HCT116 (cell line): Measurements from ENCODE around the gene ATXN7L1. TPM values are rescaled to one million over a fixed set of nuclear protein-coding genes. Genes with fewer than 3 reads are reported as not detected.

Experiments
- ATAC-seq: fragments of 200-7000 bp; cut with Tn5 transposase; 2 replicates; pipeline ENCODE4 v1.9.1; 2020; ENCODE audit warnings: mild to moderate bottlenecking, moderate library complexity
- BruUV-seq: library from RNA; stranded (reverse); fragments of 400-500 nt; replicated peaks from 2 replicates; lab custom pipeline; 2021; lab: Mats Ljungman, UMichigan
- CTCF ChIA-PET: fragments of 300-600 bp; sonication (Branson Sonifier 250); formaldehyde crosslinking; loops from one replicate; lab custom pipeline; 2021; ENCODE audit warnings: antibody characterized with exemption; lab: Charles Lee
- POLR2A ChIA-PET: fragments of 300-600, 350-600 bp; sonication (Branson Sonifier 250); formaldehyde crosslinking; loops from one replicate; lab custom pipeline; 2021; ENCODE audit warnings: antibody characterized with exemption; lab: Charles Lee
- RAD21 ChIA-PET, 2 experiments: fragments of 300-600 bp; sonication (Branson Sonifier 250); formaldehyde crosslinking; loops; one replicate each; lab custom pipeline; 2023; ENCODE audit warnings: low total read pairs in 2 of 2; ENCODE audit not compliant: uncharacterized antibody in 2 of 2, unreplicated experiment in 2 of 2, low non-redundant PET in 1 of 2; lab: Charles Lee
- DNase-seq: peaks from one replicate; pipeline ENCODE4 v3.0.0-alpha.2; 2010; ENCODE audit warnings: low read depth, low spot score
- H2AFZ ChIP-seq: fragments of 200-600 bp; shearing (Covaris generic), sonication (generic); 2 replicates; pipeline ENCODE4 v1.6.1; 2017; ENCODE audit warnings: low read depth, mixed run types, mixed read lengths, antibody characterized with exemption, low read length; ENCODE audit not compliant: poor library complexity, severe bottlenecking
- H3K27ac ChIP-seq: 2 replicates; pipeline ENCODE4 v1.5.1; 2012; ENCODE audit warnings: low read depth, low read length
- H3K27me3 ChIP-seq: fragments of 200-600 bp; sonication (generic); 2 replicates; pipeline ENCODE4 v1.6.1; 2016; ENCODE audit warnings: mixed run types, low read length, mixed read lengths; ENCODE audit not compliant: insufficient read depth
- H3K36me3 ChIP-seq, 2 experiments: fragments of 200-500 bp in 1 of 2; fragments of 200-600 bp in 1 of 2; sonication (Bioruptor generic) in 1 of 2; sonication (generic) in 1 of 2; 2 replicates each; pipeline versions ENCODE4 v1.5.1 to v1.6.1; 2014 to 2016; ENCODE audit warnings: low read length in 2 of 2, inconsistent platforms in 1 of 2, mixed read lengths in 1 of 2, mixed run types in 1 of 2; ENCODE audit not compliant: insufficient read depth in 2 of 2, control insufficient read depth in 1 of 2
- H3K4me1 ChIP-seq, 2 experiments: fragments of 200-600 bp in 1 of 2; sonication (generic) in 1 of 2; 2 replicates each; pipeline versions ENCODE4 v1.5.1 to v1.6.1; 2012 to 2017; ENCODE audit warnings: low read length in 2 of 2, inconsistent platforms in 1 of 2, mild to moderate bottlenecking in 1 of 2, mixed read lengths in 1 of 2, mixed run types in 1 of 2, moderate library complexity in 1 of 2; ENCODE audit not compliant: insufficient read depth in 2 of 2, control insufficient read depth in 1 of 2
- H3K4me2 ChIP-seq: fragments of 200-600 bp; sonication (generic); 2 replicates; pipeline ENCODE4 v1.6.1; 2017; ENCODE audit warnings: mixed run types, low read length, mixed read lengths
- H3K4me3 ChIP-seq, 2 experiments: fragments of 200-600 bp in 1 of 2; sonication (generic) in 1 of 2; replicated peaks in 1 of 2; 2 replicates each; pipeline ENCODE4 v1.5.1; 2011 to 2016; ENCODE audit warnings: low read length in 2 of 2, control low read depth in 1 of 2, low read depth in 1 of 2, mild to moderate bottlenecking in 1 of 2, mixed read lengths in 1 of 2, mixed run types in 1 of 2
- H3K79me2 ChIP-seq: fragments of 200-600 bp; sonication (generic); 2 replicates; pipeline ENCODE4 v1.6.1; 2017; ENCODE audit warnings: mild to moderate bottlenecking, mixed run types, low read length, moderate library complexity, mixed read lengths; ENCODE audit not compliant: insufficient read depth
- H3K9ac ChIP-seq: fragments of 200-600 bp; sonication (generic); 2 replicates; pipeline ENCODE4 v1.6.1; 2016; ENCODE audit warnings: low read length, mixed read lengths
- H3K9me2 ChIP-seq: fragments of 200-600 bp; sonication (generic), shearing (Covaris generic); 2 replicates; pipeline ENCODE4 v1.6.1; 2017; ENCODE audit warnings: mixed run types, mild to moderate bottlenecking, moderate library complexity; ENCODE audit not compliant: insufficient read depth
- H3K9me3 ChIP-seq, 2 experiments: fragments of 200-500 bp in 1 of 2; fragments of 200-600 bp in 1 of 2; sonication (Bioruptor generic) in 1 of 2; sonication (generic) in 1 of 2; 2 replicates each; pipeline ENCODE4 v1.6.1; 2014 to 2017; ENCODE audit warnings: low read length in 2 of 2, mixed read lengths in 2 of 2, inconsistent platforms in 1 of 2, low read depth in 1 of 2, mild to moderate bottlenecking in 1 of 2, mixed run types in 1 of 2, moderate library complexity in 1 of 2; ENCODE audit not compliant: control insufficient read depth in 1 of 2, insufficient read depth in 1 of 2
- H4K20me1 ChIP-seq: fragments of 200-600 bp; sonication (generic), shearing (Covaris generic); 2 replicates; pipeline ENCODE4 v1.6.1; 2017; ENCODE audit warnings: mixed run types, mild to moderate bottlenecking, moderate library complexity; ENCODE audit not compliant: insufficient read depth
- CBX3 ChIP-seq: IDR thresholded peaks from 2 replicates; pipeline ENCODE4 v1.6.1; 2012; ENCODE audit warnings: low read depth
- CEBPB ChIP-seq: IDR thresholded peaks from 2 replicates; pipeline ENCODE4 v1.6.1; 2012; ENCODE audit warnings: low read depth
- ELF1 ChIP-seq: IDR thresholded peaks from 2 replicates; pipeline ENCODE4 v1.6.1; 2012; ENCODE audit warnings: low read depth, borderline replicate concordance
- EZH2 ChIP-seq: fragments of 200-600 bp; sonication (generic); IDR thresholded peaks from 2 replicates; pipeline ENCODE4 v1.6.1; 2017; ENCODE audit warnings: antibody characterized with exemption, mixed run types
- JUND ChIP-seq: IDR thresholded peaks from 2 replicates; pipeline ENCODE4 v1.6.1; 2012
- POLR2AphosphoS5 ChIP-seq: IDR thresholded peaks from 2 replicates; pipeline ENCODE4 v1.6.1; 2011; ENCODE audit warnings: mild to moderate bottlenecking, low read depth, low read length, moderate library complexity
- SIN3A ChIP-seq: IDR thresholded peaks from 2 replicates; pipeline ENCODE4 v1.6.1; 2012; ENCODE audit warnings: low read depth
- SP1 ChIP-seq: IDR thresholded peaks from 2 replicates; pipeline ENCODE4 v1.6.1; 2012; ENCODE audit warnings: low read depth
- SRF ChIP-seq: IDR thresholded peaks from 2 replicates; pipeline ENCODE4 v1.6.1; 2012; ENCODE audit warnings: low read depth
- intact Hi-C: fragments of 100-400 bp; cut with micrococcal nuclease; formaldehyde crosslinking; loops from 2 replicates; pipeline ENCODE4 v1.10.0; 2022
- total RNA-seq: library from RNA; stranded (reverse); gene quantifications from one replicate; pipeline ENCODE4 v1.2.1, GENCODE V29; 2021; ENCODE audit not compliant: unreplicated experiment
- TF ChIP-seq, protein P1 (sequence below), 3 experiments: fragments of 200-600 bp in 1 of 3; sonication (generic) in 1 of 3; IDR thresholded peaks in 2 of 3; conservative IDR thresholded peaks in 1 of 3; 2 replicates each; pipeline ENCODE4 v1.5.1; 2012 to 2017; ENCODE audit warnings: low read depth in 2 of 3, low read length in 2 of 3, antibody characterized with exemption in 1 of 3, borderline replicate concordance in 1 of 3, control low read depth in 1 of 3, mild to moderate bottlenecking in 1 of 3, mixed read lengths in 1 of 3, mixed run types in 1 of 3, moderate library complexity in 1 of 3; ENCODE audit not compliant: insufficient read depth in 1 of 3
- TF ChIP-seq, protein P2 (sequence below): IDR thresholded peaks from 2 replicates; pipeline ENCODE4 v1.6.1; 2011; ENCODE audit warnings: mild to moderate bottlenecking, low read length, moderate library complexity; ENCODE audit not compliant: insufficient replicate concordance; ENCODE audit errors: extremely low read depth

The ATXN7L1 gene
- total RNA-seq, 1 experiment from 2014 or later = 11.5 TPM

DNA sequence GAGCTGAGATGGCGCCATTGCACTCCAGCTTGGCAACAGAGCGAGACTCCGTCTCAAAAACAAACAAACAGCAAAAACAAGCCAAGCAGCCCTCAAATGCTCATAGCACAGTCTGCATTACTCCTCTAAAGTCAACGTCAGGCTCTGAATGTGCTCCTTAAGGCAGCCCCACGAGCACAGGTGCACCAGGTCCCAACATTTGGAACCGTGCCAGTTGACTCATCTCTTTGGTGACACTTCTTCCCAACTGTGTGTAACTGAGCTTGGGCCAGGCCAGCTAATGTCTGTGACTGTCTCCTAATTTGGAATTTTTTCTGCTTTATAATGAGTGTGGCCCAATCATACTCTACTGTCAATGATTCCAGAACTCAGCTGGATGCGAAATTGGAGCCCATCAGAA is 228.8 kb downstream of the ATXN7L1 start:
- H3K4me2 ChIP-seq = 0 out of 2 replicates have a peak overlapping the region, but pooled peaks have one; percentile 1
- POLR2A ChIA-PET = no interaction called here

More for the DNA sequence above, 228.8 kb downstream of the ATXN7L1 start:
- Histone ChIP-seq H3K9ac (no peak overlapping the region), H3K4me1 (peaks cover 21 to 31% of the 10 kb centered on the region in 2 experiments), H3K9me3 (no peaks in the 10 kb centered on the region), H3K27me3 (no peaks in the 10 kb centered on the region), H3K9me2 (no peaks in the 10 kb centered on the region), H3K79me2 (no peaks in the 10 kb centered on the region), H2AFZ (no peak overlapping the region), H3K4me3 (no peak overlapping the region), H4K20me1 (no peaks in the 10 kb centered on the region), H3K27ac (no peak overlapping the region), H3K36me3 (no peaks in the 10 kb centered on the region)
- intact Hi-C loops = no loop called here
- TF ChIP-seq SRF (no peak), EZH2 (no peak), JUND (no peak), CEBPB (no peak), ELF1 (no peak), SP1 (no peak), POLR2AphosphoS5 (no peak), SIN3A (no peak), CBX3 (no peak)
- TF ChIP-seq, protein P1, sequence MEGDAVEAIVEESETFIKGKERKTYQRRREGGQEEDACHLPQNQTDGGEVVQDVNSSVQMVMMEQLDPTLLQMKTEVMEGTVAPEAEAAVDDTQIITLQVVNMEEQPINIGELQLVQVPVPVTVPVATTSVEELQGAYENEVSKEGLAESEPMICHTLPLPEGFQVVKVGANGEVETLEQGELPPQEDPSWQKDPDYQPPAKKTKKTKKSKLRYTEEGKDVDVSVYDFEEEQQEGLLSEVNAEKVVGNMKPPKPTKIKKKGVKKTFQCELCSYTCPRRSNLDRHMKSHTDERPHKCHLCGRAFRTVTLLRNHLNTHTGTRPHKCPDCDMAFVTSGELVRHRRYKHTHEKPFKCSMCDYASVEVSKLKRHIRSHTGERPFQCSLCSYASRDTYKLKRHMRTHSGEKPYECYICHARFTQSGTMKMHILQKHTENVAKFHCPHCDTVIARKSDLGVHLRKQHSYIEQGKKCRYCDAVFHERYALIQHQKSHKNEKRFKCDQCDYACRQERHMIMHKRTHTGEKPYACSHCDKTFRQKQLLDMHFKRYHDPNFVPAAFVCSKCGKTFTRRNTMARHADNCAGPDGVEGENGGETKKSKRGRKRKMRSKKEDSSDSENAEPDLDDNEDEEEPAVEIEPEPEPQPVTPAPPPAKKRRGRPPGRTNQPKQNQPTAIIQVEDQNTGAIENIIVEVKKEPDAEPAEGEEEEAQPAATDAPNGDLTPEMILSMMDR (IDR thresholded peaks at IDR 0.05 in 2 of 3, conservative IDR thresholded peaks at IDR 0.05 in 1 of 3; ENCODE audit: borderline replicate concordance in 1 of 3, insufficient read depth in 1 of 3, low read depth in 2 of 3, low read length in 2 of 3) = no peak
- TF ChIP-seq, protein P2, sequence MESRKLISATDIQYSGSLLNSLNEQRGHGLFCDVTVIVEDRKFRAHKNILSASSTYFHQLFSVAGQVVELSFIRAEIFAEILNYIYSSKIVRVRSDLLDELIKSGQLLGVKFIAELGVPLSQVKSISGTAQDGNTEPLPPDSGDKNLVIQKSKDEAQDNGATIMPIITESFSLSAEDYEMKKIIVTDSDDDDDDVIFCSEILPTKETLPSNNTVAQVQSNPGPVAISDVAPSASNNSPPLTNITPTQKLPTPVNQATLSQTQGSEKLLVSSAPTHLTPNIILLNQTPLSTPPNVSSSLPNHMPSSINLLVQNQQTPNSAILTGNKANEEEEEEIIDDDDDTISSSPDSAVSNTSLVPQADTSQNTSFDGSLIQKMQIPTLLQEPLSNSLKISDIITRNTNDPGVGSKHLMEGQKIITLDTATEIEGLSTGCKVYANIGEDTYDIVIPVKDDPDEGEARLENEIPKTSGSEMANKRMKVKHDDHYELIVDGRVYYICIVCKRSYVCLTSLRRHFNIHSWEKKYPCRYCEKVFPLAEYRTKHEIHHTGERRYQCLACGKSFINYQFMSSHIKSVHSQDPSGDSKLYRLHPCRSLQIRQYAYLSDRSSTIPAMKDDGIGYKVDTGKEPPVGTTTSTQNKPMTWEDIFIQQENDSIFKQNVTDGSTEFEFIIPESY = no peak
- RAD21 ChIA-PET = no interaction called here
- CTCF ChIA-PET = interaction anchor here (1.0 to 3.0 kb wide), 2 partner anchors 9 to 382 kb away, joined by 3 to 13 read pairs; no protein-coding TSS in a partner anchor
- ATAC-seq (no peak), DNase-seq (peak; percentile 24)
- BruUV-seq = no TSS peak
